OCI-LY7 (cell line): ENCODE data around the gene SALL1. TPM values are rescaled to one million over a fixed set of nuclear protein-coding genes. Genes with fewer than 3 reads are reported as not detected.

Experiments
- BruUV-seq: library from RNA; stranded (reverse); fragments of 400-500 nt; replicated peaks from 2 replicates; lab custom pipeline; 2021; lab: Mats Ljungman, UMichigan
- CTCF ChIA-PET: fragments of 300-600 bp; sonication (Branson Sonifier 250); formaldehyde crosslinking; loops from one replicate; lab custom pipeline; 2022; ENCODE audit warnings: antibody characterized with exemption; ENCODE audit not compliant: unreplicated experiment; lab: Charles Lee
- POLR2A ChIA-PET: fragments of 300-600 bp; sonication (Branson Sonifier 250); formaldehyde crosslinking; loops from one replicate; lab custom pipeline; 2022; ENCODE audit warnings: antibody characterized with exemption; lab: Charles Lee
- DNase-seq: peaks from one replicate; pipeline ENCODE4 v3.0.0-alpha.2; 2015; ENCODE audit warnings: low spot score
- H2AFZ ChIP-seq: fragments of 200-600 bp; sonication (generic), shearing (Covaris generic); 2 replicates; pipeline ENCODE4 v1.6.1; 2014; ENCODE audit warnings: mild to moderate bottlenecking, antibody characterized with exemption, low read length, moderate library complexity
- H3K27ac ChIP-seq: fragments of 200-600 bp; sonication (generic); 2 replicates; pipeline ENCODE4 v1.5.1; 2014; ENCODE audit warnings: mixed run types, low read depth, mild to moderate bottlenecking, moderate library complexity, low read length, inconsistent platforms; ENCODE audit not compliant: poor library complexity, severe bottlenecking
- H3K36me3 ChIP-seq: fragments of 200-600 bp; sonication (generic); 2 replicates; pipeline ENCODE4 v1.6.1; 2014; ENCODE audit warnings: mild to moderate bottlenecking, antibody characterized with exemption, low read length, moderate library complexity, mixed read lengths; ENCODE audit not compliant: insufficient read depth
- H3K4me1 ChIP-seq: fragments of 200-600 bp; sonication (generic); 2 replicates; pipeline ENCODE4 v1.5.1; 2014; ENCODE audit warnings: mild to moderate bottlenecking, low read length; ENCODE audit not compliant: insufficient read depth, poor library complexity, severe bottlenecking
- H3K4me2 ChIP-seq: fragments of 200-600 bp; sonication (generic); 2 replicates; pipeline ENCODE4 v1.6.1; 2014; ENCODE audit warnings: mild to moderate bottlenecking, low read length
- H3K4me3 ChIP-seq: fragments of 200-600 bp; sonication (generic); 2 replicates; pipeline ENCODE4 v1.5.1; 2014; ENCODE audit warnings: mild to moderate bottlenecking, low read depth, low read length; ENCODE audit not compliant: poor library complexity, severe bottlenecking
- H3K79me2 ChIP-seq: fragments of 200-600 bp; sonication (generic); 2 replicates; pipeline ENCODE4 v1.6.1; 2016; ENCODE audit warnings: low read depth, mild to moderate bottlenecking, low read length, moderate library complexity, mixed read lengths; ENCODE audit not compliant: insufficient read depth
- H3K9me2 ChIP-seq: fragments of 200-600 bp; sonication (generic); 2 replicates; pipeline ENCODE4 v1.6.1; 2016; ENCODE audit warnings: mild to moderate bottlenecking, low read length, mixed read lengths; ENCODE audit not compliant: insufficient read depth
- H3K9me3 ChIP-seq: fragments of 200-600 bp; sonication (generic); 2 replicates; pipeline ENCODE4 v1.6.1; 2014; ENCODE audit warnings: mild to moderate bottlenecking, mixed run types, low read length, mixed read lengths
- H4K20me1 ChIP-seq: fragments of 200-600 bp; sonication (generic); 2 replicates; pipeline ENCODE4 v1.6.1; 2014; ENCODE audit warnings: mild to moderate bottlenecking, antibody characterized with exemption, low read length, moderate library complexity, mixed read lengths; ENCODE audit not compliant: insufficient read depth
- CTCF ChIP-seq: fragments of 200-600 bp; sonication (generic); conservative IDR thresholded peaks from 2 replicates; pipeline ENCODE4 v1.5.1; 2014; ENCODE audit warnings: mild to moderate bottlenecking, antibody characterized with exemption, low read length, moderate library complexity, mixed read lengths
- EZH2phosphoT487 ChIP-seq: fragments of 200-600 bp; sonication (generic); IDR thresholded peaks from 2 replicates; pipeline ENCODE4 v1.6.1; 2018; ENCODE audit warnings: low read depth, borderline replicate concordance, mild to moderate bottlenecking, mixed run types, antibody characterized with exemption, low read length, moderate library complexity, mixed read lengths
- intact Hi-C: fragments of 100-400 bp; cut with micrococcal nuclease; formaldehyde crosslinking; loops from one replicate; pipeline ENCODE4 v1.10.0; 2022; ENCODE audit not compliant: unreplicated experiment
- total RNA-seq, 2 experiments: library from RNA; depleted of rRNA in 1 of 2; stranded (reverse); fragments of >200 nt in 1 of 2; shearing (Covaris generic) in 1 of 2; gene quantifications; 2 replicates each; pipeline ENCODE4 v1.2.3, GENCODE V29; 2014 to 2022

The SALL1 gene
- total RNA-seq, 2 experiments from 2014 or later = not detected

- POLR2A ChIA-PET = interaction anchor here (1.0 kb wide), 1 partner anchor 19 kb away, joined by 3 read pairs; no protein-coding TSS in a partner anchor
- CTCF ChIA-PET = no interaction called here
Measured at GRCh38 chr16:51124896-51125295, 26.2 kb downstream of the SALL1 start.

GRCh38 chr16:51121850-51122249 lies 29.2 kb downstream of the SALL1 start:
- Histone ChIP-seq H3K4me2 (no peak overlapping the region), H3K79me2 (no peaks in the 10 kb centered on the region), H3K36me3 (no peaks in the 10 kb centered on the region), H3K9me3 (no peaks in the 10 kb centered on the region), H3K4me1 (no peaks in the 10 kb centered on the region), H4K20me1 (no peaks in the 10 kb centered on the region), H3K4me3 (no peak overlapping the region), H3K9me2 (no peaks in the 10 kb centered on the region), H3K27ac (no peak overlapping the region), H2AFZ (no peak overlapping the region)
- intact Hi-C loops = no loop called here
- DNase-seq = no peak
- no peak for TF ChIP-seq EZH2phosphoT487
- TF ChIP-seq CTCF = no peak
- POLR2A ChIA-PET = interaction anchor here (0.6 kb wide), 1 partner anchor 191 kb away, joined by 3 read pairs; no protein-coding TSS in a partner anchor
- CTCF ChIA-PET = no interaction called here
- BruUV-seq = no TSS peak

More at GRCh38 chr16:51124896-51125295, 26.2 kb downstream of the SALL1 start:
- H3K4me1 ChIP-seq = no peaks in the 10 kb centered on the region
- H3K4me3 ChIP-seq = no peak overlapping the region
- no TSS peak for BruUV-seq
- H3K79me2 ChIP-seq = no peaks in the 10 kb centered on the region
- H3K9me3 ChIP-seq = no peaks in the 10 kb centered on the region
- no peaks in the 10 kb centered on the region for H3K36me3 ChIP-seq
- intact Hi-C loops = no loop called here
- H3K27ac ChIP-seq = no peak overlapping the region
- TF ChIP-seq EZH2phosphoT487 (no peak), CTCF (no peak)
- no peak overlapping the region for H3K4me2 ChIP-seq
- H4K20me1 ChIP-seq = no peaks in the 10 kb centered on the region
- H2AFZ ChIP-seq = no peak overlapping the region
- DNase-seq = no peak
- no peaks in the 10 kb centered on the region for H3K9me2 ChIP-seq

- no TSS peak for BruUV-seq
- H3K4me3 ChIP-seq = no peak overlapping the region
- no peak overlapping the region for H3K27ac ChIP-seq
- H3K4me2 ChIP-seq = no peak overlapping the region
- POLR2A ChIA-PET = interaction anchor here (0.6 kb wide), 1 partner anchor 192 kb away, joined by 3 read pairs; no protein-coding TSS in a partner anchor
- H3K36me3 ChIP-seq = no peaks in the 10 kb centered on the region
- H2AFZ ChIP-seq = no peak overlapping the region
- H3K79me2 ChIP-seq = no peaks in the 10 kb centered on the region
- TF ChIP-seq CTCF = no peak
- TF ChIP-seq EZH2phosphoT487 = no peak
- H3K9me3 ChIP-seq = no peaks in the 10 kb centered on the region
- CTCF ChIA-PET = no interaction called here
- intact Hi-C loops = no loop called here
- no peaks in the 10 kb centered on the region for H3K9me2 ChIP-seq
- DNase-seq = no peak
- H4K20me1 ChIP-seq = no peaks in the 10 kb centered on the region
- H3K4me1 ChIP-seq = no peaks in the 10 kb centered on the region
Measured at GRCh38 chr16:51120730-51121347, 30.2 kb downstream of the SALL1 start.
